Trophoblast cell (in vitro differentiated cells and primary cell): Measurements from ENCODE around the gene PLPP4.

Experiments
- DNase-seq, 2 donors: peaks; one replicate each; pipeline ENCODE4 v3.0.0-alpha.2; 2016
- H2AFZ ChIP-seq: 2 replicates; pipeline ENCODE4 v1.6.1; 2013; ENCODE audit warnings: low read length, moderate library complexity, mild to moderate bottlenecking; ENCODE audit not compliant: insufficient read depth, poor library complexity
- H2AK5ac ChIP-seq: 2 replicates; pipeline ENCODE4 v1.6.1; 2013; ENCODE audit warnings: mild to moderate bottlenecking, low read length
- H2BK120ac ChIP-seq: 2 replicates; pipeline ENCODE4 v1.6.1; 2013; ENCODE audit warnings: low read length, mild to moderate bottlenecking, moderate library complexity; ENCODE audit not compliant: insufficient read depth, poor library complexity
- H2BK12ac ChIP-seq: 2 replicates; pipeline ENCODE4 v1.6.1; 2013; ENCODE audit warnings: mild to moderate bottlenecking, low read length, moderate library complexity
- H2BK5ac ChIP-seq: 2 replicates; pipeline ENCODE4 v1.6.1; 2013; ENCODE audit warnings: low read length, low read depth, moderate library complexity, mild to moderate bottlenecking; ENCODE audit not compliant: poor library complexity
- H3K14ac ChIP-seq: 2 replicates; pipeline ENCODE4 v1.6.1; 2013; ENCODE audit warnings: mild to moderate bottlenecking, low read length
- H3K18ac ChIP-seq: 2 replicates; pipeline ENCODE4 v1.6.1; 2013; ENCODE audit warnings: mild to moderate bottlenecking, low read length
- H3K23ac ChIP-seq: 2 replicates; pipeline ENCODE4 v1.6.1; 2013; ENCODE audit warnings: low read length
- H3K27ac ChIP-seq: 2 replicates; pipeline ENCODE4 v1.5.1; 2013; ENCODE audit warnings: low read depth, mild to moderate bottlenecking, inconsistent platforms, low read length, moderate library complexity
- H3K27me3 ChIP-seq: 2 replicates; pipeline ENCODE4 v1.6.1; 2013; ENCODE audit warnings: inconsistent platforms, mild to moderate bottlenecking, low read length, moderate library complexity; ENCODE audit not compliant: insufficient read depth
- H3K36me3 ChIP-seq, 2 experiments: 1 replicate in 1 of 2; 2 replicates in 1 of 2; pipeline ENCODE4 v1.6.1; 2013; ENCODE audit warnings: low read length in 2 of 2, mild to moderate bottlenecking in 2 of 2, moderate library complexity in 1 of 2; ENCODE audit not compliant: insufficient read depth in 2 of 2, control insufficient read depth in 1 of 2
- H3K4ac ChIP-seq: 2 replicates; pipeline ENCODE4 v1.6.1; 2013; ENCODE audit warnings: low read depth, mild to moderate bottlenecking, low read length, moderate library complexity
- H3K4me1 ChIP-seq, 2 experiments: 1 replicate in 1 of 2; 2 replicates in 1 of 2; pipeline ENCODE4 v1.6.1; 2013; ENCODE audit warnings: low read length in 2 of 2, mild to moderate bottlenecking in 2 of 2, moderate library complexity in 1 of 2; ENCODE audit not compliant: insufficient read depth in 2 of 2, control insufficient read depth in 1 of 2
- H3K4me2 ChIP-seq: 2 replicates; pipeline ENCODE4 v1.6.1; 2013; ENCODE audit warnings: inconsistent platforms, mild to moderate bottlenecking, low read length, moderate library complexity
- H3K4me3 ChIP-seq: 2 replicates; pipeline ENCODE4 v1.5.1; 2013; ENCODE audit warnings: mild to moderate bottlenecking, low read depth, low read length, inconsistent platforms
- H3K79me1 ChIP-seq: one replicate; pipeline ENCODE4 v1.6.1; 2013; ENCODE audit warnings: low read length
- H3K79me2 ChIP-seq: 2 replicates; pipeline ENCODE4 v1.6.1; 2013; ENCODE audit warnings: low read length, mild to moderate bottlenecking; ENCODE audit not compliant: control insufficient read depth, insufficient read depth, poor library complexity
- H3K9ac ChIP-seq: 2 replicates; pipeline ENCODE4 v1.6.1; 2013; ENCODE audit warnings: mild to moderate bottlenecking, low read length
- H3K9me3 ChIP-seq: 2 replicates; pipeline ENCODE4 v1.6.1; 2013; ENCODE audit warnings: low read depth, mild to moderate bottlenecking, control low read depth, inconsistent platforms, low read length; ENCODE audit not compliant: insufficient read depth
- H4K12ac ChIP-seq: 2 replicates; pipeline ENCODE4 v1.6.1; 2013; ENCODE audit warnings: low read depth, mild to moderate bottlenecking, low read length, moderate library complexity
- H4K8ac ChIP-seq: 2 replicates; pipeline ENCODE4 v1.6.1; 2013; ENCODE audit warnings: low read depth, mild to moderate bottlenecking, low read length, moderate library complexity
- H4K91ac ChIP-seq: one replicate; pipeline ENCODE4 v1.6.1; 2013; ENCODE audit warnings: low read depth, mild to moderate bottlenecking, low read length, moderate library complexity
- WGBS: extraction: QIAGEN DNeasy Blood & Tissue Kit; methylation state at CpG from one replicate; pipeline ENCODE4 v1.1.7; 2013; ENCODE audit warnings: missing lambda C conversion rate; ENCODE audit not compliant: insufficient read length, insufficient coverage; ENCODE audit errors: extremely low coverage; 5-methylcytosine and 5-hydroxymethylcytosine counted together

PLPP4 gene

GRCh38 chr10:120570418-120570817 is 113.4 kb downstream of the PLPP4 start:
- Histone ChIP-seq H4K91ac (no peak overlapping the region), H2BK12ac (no peak overlapping the region), H4K8ac (no peak overlapping the region), H3K4me1 (no peaks in the 10 kb centered on the region), H2BK5ac (no peak overlapping the region), H3K4me3 (no peak overlapping the region), H3K18ac (no peak overlapping the region), H3K4me2 (no peak overlapping the region), H2AK5ac (no peak overlapping the region), H2BK120ac (no peak overlapping the region), H3K23ac (no peak overlapping the region), H3K79me2 (no peaks in the 10 kb centered on the region), H3K4ac (no peak overlapping the region), H3K79me1 (no peaks in the 10 kb centered on the region), H3K9ac (no peak overlapping the region), H3K9me3 (peaks cover 1% of the 10 kb centered on the region), H3K14ac (no peak overlapping the region), H3K27me3 (no peaks in the 10 kb centered on the region), H4K12ac (no peak overlapping the region), H3K36me3 (no peaks in the 10 kb centered on the region), H3K27ac (no peak overlapping the region), H2AFZ (no peak overlapping the region)
- WGBS: no CpG with 5 or more reads among the region's 2 CpGs
- no peak for DNase-seq

- Histone ChIP-seq H3K9me3 (peaks cover 1% of the 10 kb centered on the region), H3K18ac (no peak overlapping the region), H4K8ac (no peak overlapping the region)
Observed at GRCh38 chr10:120571266-120571665, 114.2 kb downstream of the PLPP4 start.

GRCh38 chr10:120572307-120572706 is 115.3 kb downstream of the PLPP4 start:
- Histone ChIP-seq H3K18ac (no peak overlapping the region), H3K79me2 (no peaks in the 10 kb centered on the region), H2BK12ac (no peak overlapping the region), H2BK120ac (no peak overlapping the region), H3K14ac (no peak overlapping the region), H3K9ac (no peak overlapping the region), H3K79me1 (no peaks in the 10 kb centered on the region), H4K8ac (no peak overlapping the region), H4K12ac (no peak overlapping the region), H3K36me3 (no peaks in the 10 kb centered on the region), H2BK5ac (no peak overlapping the region), H3K4me3 (no peak overlapping the region), H3K4me2 (no peak overlapping the region), H3K4ac (no peak overlapping the region), H3K9me3 (peaks cover 1% of the 10 kb centered on the region), H3K4me1 (no peaks in the 10 kb centered on the region), H2AFZ (no peak overlapping the region), H3K27ac (no peak overlapping the region), H3K23ac (no peak overlapping the region), H2AK5ac (no peak overlapping the region), H4K91ac (no peak overlapping the region), H3K27me3 (no peaks in the 10 kb centered on the region)
- no CpG with 5 or more reads among the region's 1 CpG for whole genome bisulfite sequencing
- no peak for DNase-seq

More at GRCh38 chr10:120571266-120571665, 114.2 kb downstream of the PLPP4 start:
- Histone ChIP-seq H2BK120ac (no peak overlapping the region), H3K79me2 (no peaks in the 10 kb centered on the region), H4K91ac (no peak overlapping the region), H3K23ac (no peak overlapping the region), H3K27ac (no peak overlapping the region), H2BK5ac (no peak overlapping the region), H4K12ac (no peak overlapping the region), H2AK5ac (no peak overlapping the region), H3K79me1 (no peaks in the 10 kb centered on the region), H3K4me1 (no peaks in the 10 kb centered on the region), H3K4me2 (no peak overlapping the region), H3K36me3 (no peaks in the 10 kb centered on the region), H3K4me3 (no peak overlapping the region), H3K9ac (no peak overlapping the region), H2AFZ (no peak overlapping the region), H3K27me3 (no peaks in the 10 kb centered on the region), H3K14ac (no peak overlapping the region), H3K4ac (no peak overlapping the region), H2BK12ac (no peak overlapping the region)
- DNase-seq: no peak

GRCh38 chr10:120573355-120573754 is 116.3 kb downstream of the PLPP4 start:
- Histone ChIP-seq H3K79me2 (no peaks in the 10 kb centered on the region), H2BK120ac (no peak overlapping the region), H3K18ac (no peak overlapping the region), H2AK5ac (no peak overlapping the region), H4K91ac (no peak overlapping the region), H2BK5ac (no peak overlapping the region), H3K9me3 (peaks cover 1% of the 10 kb centered on the region), H3K79me1 (no peaks in the 10 kb centered on the region), H4K8ac (no peak overlapping the region), H3K36me3 (no peaks in the 10 kb centered on the region), H3K14ac (no peak overlapping the region), H3K4me1 (no peaks in the 10 kb centered on the region), H3K4me3 (no peak overlapping the region), H3K27me3 (no peaks in the 10 kb centered on the region), H3K4ac (no peak overlapping the region), H3K4me2 (no peak overlapping the region), H3K27ac (no peak overlapping the region), H2BK12ac (no peak overlapping the region), H4K12ac (no peak overlapping the region), H2AFZ (no peak overlapping the region), H3K9ac (no peak overlapping the region), H3K23ac (no peak overlapping the region)
- WGBS: no CpG with 5 or more reads among the region's 2 CpGs
- DNase-seq: no peak
